ENCODE results near the gene TBC1D22A. TPM values are rescaled to one million over a fixed set of nuclear protein-coding genes. Genes with fewer than 3 reads are reported as not detected.

The TBC1D22A gene
- polyA plus RNA-seq, 1 donor (not counting 4 experiments of a cell fraction or from before 2014, with no cell fraction given): 20.9 TPM

DNA sequence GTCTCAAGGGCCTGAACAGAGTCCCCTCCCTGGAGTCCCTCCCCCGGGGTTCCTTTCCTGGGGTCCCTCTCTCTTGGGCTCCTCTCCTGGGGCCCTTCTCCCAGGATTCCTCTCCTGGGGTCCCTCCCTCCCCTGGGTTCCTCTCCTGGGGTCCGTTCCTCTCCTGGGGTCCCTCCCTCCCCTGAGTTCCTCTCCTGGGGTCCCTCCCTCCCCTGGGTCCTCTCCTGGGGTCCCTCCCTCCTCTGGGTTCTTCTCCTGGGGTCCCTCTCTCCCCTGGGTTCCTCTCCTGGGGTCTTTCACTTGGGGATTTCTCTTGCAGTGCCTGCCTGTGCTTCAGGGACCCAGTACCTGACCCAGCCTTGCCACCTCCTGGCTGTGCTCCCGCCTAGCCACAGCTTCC, 386.1 kb downstream of the TBC1D22A start:
- Histone ChIP-seq H3K79me2 (ENCODE audit: control insufficient read depth, insufficient read depth, low read length) (no peaks in the 10 kb centered on the region), H4K20me1 (ENCODE audit: control insufficient read depth, extremely low read depth, insufficient read depth, low read length) (no peaks in the 10 kb centered on the region), H2AFZ (ENCODE audit: control insufficient read depth, low read length) (no peak overlapping the region), H3K36me3 (ENCODE audit: control insufficient read depth in 2 of 2, extremely low read depth in 1 of 2, insufficient read depth in 2 of 2, low read length in 2 of 2) (peaks cover 0 to 1% of the 10 kb centered on the region in 2 experiments), H3K4me1 (ENCODE audit: control insufficient read depth, extremely low read depth, insufficient read depth, low read length) (no peaks in the 10 kb centered on the region), H3K9me3 (ENCODE audit: control insufficient read depth, low read depth, low read length) (no peaks in the 10 kb centered on the region), H3K27me3 (ENCODE audit: control insufficient read depth, extremely low read depth, insufficient read depth, low read length) (no peaks in the 10 kb centered on the region), H3K4me2 (ENCODE audit: control insufficient read depth, extremely low read depth, insufficient read depth, low read depth, low read length) (no peak overlapping the region), H3K9ac (ENCODE audit: control insufficient read depth, extremely low read depth, insufficient read depth, low read length) (no peak overlapping the region), H3K27ac (ENCODE audit: control insufficient read depth, insufficient read depth, low read length) (no peak overlapping the region), H3K4me3 (ENCODE audit: control insufficient read depth in 2 of 3, extremely low read depth in 1 of 3, insufficient read depth in 2 of 3, low read depth in 1 of 3, low read length in 3 of 3) (no peak overlapping the region), H3K9me1 (ENCODE audit: control insufficient read depth, extremely low read depth, insufficient read depth, low read length) (no peaks in the 10 kb centered on the region)
- TF ChIP-seq EZH2 (IDR thresholded peaks at IDR 0.05; ENCODE audit: low read length) (no peak), CTCF (optimal IDR thresholded peaks at IDR 0.05 in 1 of 3, IDR thresholded peaks at IDR 0.05 in 1 of 3, conservative IDR thresholded peaks at IDR 0.05 in 1 of 3; ENCODE audit: extremely low read depth in 1 of 3, insufficient read depth in 2 of 3, low read length in 3 of 3) (no peak)
- dilution Hi-C loops (cut with MboI; ENCODE audit: extremely low pct_ligation_motif_present, low sequenced_read_pairs): no loop called here
- DNase-seq (ENCODE audit: low read depth, low spot score) (no peak), FAIRE-seq (no peak)

DNA sequence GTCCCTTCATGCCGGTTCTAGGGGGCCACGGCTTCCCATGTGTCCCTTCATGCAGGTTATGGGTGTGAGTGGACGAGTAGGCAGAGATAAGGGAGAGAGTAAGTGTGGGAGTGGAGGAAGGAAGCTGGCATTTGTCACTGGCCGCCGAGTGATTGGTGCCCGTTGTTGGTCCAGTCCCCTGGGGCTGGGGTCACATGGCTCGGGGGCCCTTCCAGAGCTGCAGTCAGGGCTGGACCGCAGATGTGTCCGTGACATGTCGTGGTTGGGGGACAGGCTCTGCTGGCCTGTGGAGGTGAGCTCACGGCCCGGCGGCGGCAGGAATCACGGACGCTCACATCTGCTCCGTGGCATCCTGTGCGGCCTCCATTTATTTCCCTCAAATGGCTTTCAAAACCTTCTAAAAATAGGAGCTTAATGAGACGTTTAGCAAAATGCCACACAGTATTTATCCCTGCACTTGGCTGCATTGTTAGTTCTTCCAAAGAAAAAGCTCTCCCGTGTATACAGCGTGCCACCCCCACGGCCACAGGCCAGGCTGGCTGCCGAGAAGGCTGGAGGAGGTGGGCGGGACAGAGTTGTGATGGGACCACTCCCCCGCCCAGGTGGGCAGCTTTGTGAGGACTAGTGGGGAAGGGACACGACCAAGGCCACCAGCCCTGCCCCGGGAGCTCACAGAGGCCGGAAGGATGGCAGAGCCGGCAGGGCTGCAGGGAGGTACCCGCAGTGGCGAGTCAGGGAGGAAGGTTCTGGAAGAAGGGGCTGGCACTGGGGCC, 386.7 kb downstream of the TBC1D22A start:
- H3K9ac ChIP-seq (ENCODE audit: control insufficient read depth, extremely low read depth, insufficient read depth, low read length): no peak overlapping the region
- dilution Hi-C loops (cut with MboI; ENCODE audit: extremely low pct_ligation_motif_present, low sequenced_read_pairs): no loop called here
- no peak overlapping the region for H3K4me3 ChIP-seq (ENCODE audit: control insufficient read depth in 2 of 3, extremely low read depth in 1 of 3, insufficient read depth in 2 of 3, low read depth in 1 of 3, low read length in 3 of 3)
- no peaks in the 10 kb centered on the region for H3K9me1 ChIP-seq (ENCODE audit: control insufficient read depth, extremely low read depth, insufficient read depth, low read length)
- no peaks in the 10 kb centered on the region for H3K9me3 ChIP-seq (ENCODE audit: control insufficient read depth, low read depth, low read length)
- no peak for TF ChIP-seq EZH2 (IDR thresholded peaks at IDR 0.05; ENCODE audit: low read length)
- no peak for TF ChIP-seq CTCF (optimal IDR thresholded peaks at IDR 0.05 in 1 of 3, IDR thresholded peaks at IDR 0.05 in 1 of 3, conservative IDR thresholded peaks at IDR 0.05 in 1 of 3; ENCODE audit: extremely low read depth in 1 of 3, insufficient read depth in 2 of 3, low read length in 3 of 3)
- no peak overlapping the region for H3K4me2 ChIP-seq (ENCODE audit: control insufficient read depth, extremely low read depth, insufficient read depth, low read depth, low read length)
- H3K79me2 ChIP-seq (ENCODE audit: control insufficient read depth, insufficient read depth, low read length): no peaks in the 10 kb centered on the region
- no peaks in the 10 kb centered on the region for H3K27me3 ChIP-seq (ENCODE audit: control insufficient read depth, extremely low read depth, insufficient read depth, low read length)
- H3K4me1 ChIP-seq (ENCODE audit: control insufficient read depth, extremely low read depth, insufficient read depth, low read length): no peaks in the 10 kb centered on the region
- H4K20me1 ChIP-seq (ENCODE audit: control insufficient read depth, extremely low read depth, insufficient read depth, low read length): no peaks in the 10 kb centered on the region
- no peak for DNase-seq (ENCODE audit: low read depth, low spot score)
- H3K27ac ChIP-seq (ENCODE audit: control insufficient read depth, insufficient read depth, low read length): no peak overlapping the region
- H2AFZ ChIP-seq (ENCODE audit: control insufficient read depth, low read length): no peak overlapping the region
- FAIRE-seq: no peak
- H3K36me3 ChIP-seq (ENCODE audit: control insufficient read depth in 2 of 2, extremely low read depth in 1 of 2, insufficient read depth in 2 of 2, low read length in 2 of 2): peaks cover 0 to 1% of the 10 kb centered on the region in 2 experiments

Data from keratinocyte (primary cell).